Hematopoietic multipotent progenitor cell treated with erythropoietin and hydrocortisone succinate and interleukin-3 and kit ligand, for 15 days (in vitro differentiated cells): Measurements from ENCODE around the gene BST2.
A peak's percentile ranks its signal among the peaks of the same experiment; 100 is the strongest.
"Not testable (repeated sequence)": the region's sequence is repeated elsewhere in the genome, so short reads cannot be mapped to it uniquely, and the experiment has no call there.

ENCODE experiments used
- DNase-seq: peaks from one replicate; pipeline ENCODE4 v3.0.0-alpha.2; 2015; ENCODE audit warnings: low spot score

Gene BST2

DNA sequence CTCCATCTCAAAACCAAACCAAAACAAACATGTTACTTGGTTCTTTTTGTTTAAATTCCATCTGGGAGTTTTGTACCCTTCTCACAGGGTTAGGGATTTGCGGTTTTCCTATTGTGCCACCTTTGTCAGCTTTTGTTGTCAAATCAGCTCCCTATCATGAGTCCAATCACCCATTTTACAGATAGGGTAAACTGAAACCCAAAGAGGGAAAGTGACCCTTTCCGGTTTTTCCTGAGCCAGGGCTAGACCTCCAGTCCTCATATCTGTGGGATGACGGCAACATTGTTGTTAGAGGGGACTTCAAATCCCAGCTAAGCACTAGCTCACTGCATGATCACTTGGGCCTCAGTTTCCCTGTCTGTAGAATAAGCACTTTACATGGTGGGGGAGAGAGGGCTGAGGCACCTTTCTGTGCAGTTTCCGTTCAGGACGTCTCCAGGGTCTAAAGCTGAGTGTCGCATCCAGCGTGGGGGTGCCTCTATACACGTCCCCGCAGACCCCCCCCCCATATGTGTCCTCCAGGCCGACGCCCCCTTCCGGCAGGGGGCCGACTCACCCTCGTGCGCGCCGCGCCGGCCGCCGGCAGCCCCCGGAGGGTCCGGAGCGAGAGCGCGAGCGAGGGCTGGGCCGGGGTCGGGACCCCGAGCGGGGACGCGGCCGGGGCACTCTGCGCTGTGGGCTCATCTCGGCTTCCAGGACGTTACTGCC lies 15.3 kb downstream of the BST2 start:
- DNase-seq = no peak

GRCh38 chr19:17389288-17389687 lies 16.1 kb downstream of the BST2 start:
- DNase-seq = no peak

DNA sequence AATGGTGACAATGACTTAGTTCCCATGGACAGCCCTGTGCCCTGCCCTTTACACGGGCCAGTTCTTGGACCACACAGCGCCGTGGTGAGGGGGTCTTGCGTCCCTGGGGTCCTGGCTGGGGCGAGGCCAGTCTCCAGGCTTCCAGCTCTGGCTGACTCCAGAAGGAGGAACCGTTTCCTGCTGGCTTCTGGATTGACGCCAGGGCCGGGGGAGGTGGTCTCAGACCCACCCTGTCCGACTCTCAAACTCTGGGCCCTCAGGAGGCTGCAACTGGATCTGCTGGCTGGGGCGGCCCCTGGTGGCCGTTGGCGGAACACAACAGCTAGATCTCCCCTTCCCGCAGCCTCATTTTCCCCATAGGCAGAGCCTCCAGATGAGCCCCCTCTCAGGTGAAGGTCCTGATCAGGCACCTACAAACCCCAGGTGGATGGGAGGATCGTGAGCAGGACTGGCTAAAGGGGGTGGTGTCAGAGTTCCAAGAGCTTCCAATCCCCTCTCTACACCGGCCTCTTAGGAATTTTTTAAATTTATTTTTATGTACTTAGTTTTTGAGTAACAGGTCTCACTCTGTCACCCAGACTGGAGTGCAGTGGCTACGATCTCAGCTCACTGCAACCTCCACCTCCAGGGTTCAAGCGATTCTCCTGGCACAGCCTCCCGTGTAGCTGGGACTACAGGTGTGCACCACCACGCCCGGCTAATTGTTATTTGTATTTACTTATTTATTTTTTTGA lies 19.4 kb downstream of the BST2 start:
- peak; percentile 65 for DNase-seq

DNA sequence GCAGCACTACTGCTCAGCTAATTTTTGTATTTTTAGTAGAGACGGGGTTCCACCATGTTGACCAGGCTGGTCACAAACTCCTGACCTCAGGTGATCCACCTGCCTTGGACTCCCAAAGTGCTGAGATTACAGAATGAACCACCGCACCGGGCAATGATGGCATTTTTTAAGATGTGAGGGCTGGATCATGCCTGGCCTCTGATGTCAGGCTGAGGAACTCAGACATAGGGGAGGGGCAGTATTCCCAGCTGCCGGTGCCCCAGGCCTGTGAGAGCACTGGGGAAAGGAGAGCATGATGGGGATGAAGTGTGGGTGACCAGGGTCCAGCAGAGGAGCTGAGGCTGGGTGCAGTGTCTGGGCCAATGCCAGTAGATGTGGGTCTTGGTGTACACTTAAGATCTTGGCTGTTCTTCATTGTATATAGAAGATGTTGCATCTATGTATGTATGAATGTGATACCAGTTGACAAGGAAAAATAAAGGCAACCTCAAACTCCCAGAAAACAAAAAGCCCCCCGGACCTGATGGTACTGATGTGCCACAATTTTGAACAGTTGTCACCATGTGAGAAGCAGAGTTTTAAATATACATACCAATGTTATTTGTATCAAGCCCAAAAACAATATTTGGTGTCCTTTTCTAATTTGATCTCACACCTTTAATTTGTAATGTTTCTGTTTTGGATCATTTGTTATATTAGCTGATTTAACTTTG lies 24.8 kb downstream of the BST2 start:
- no peak for DNase-seq

- no peak for DNase-seq
These were observed 26.2 kb downstream of the BST2 start for GRCh38 chr19:17379221-17379631.

DNA sequence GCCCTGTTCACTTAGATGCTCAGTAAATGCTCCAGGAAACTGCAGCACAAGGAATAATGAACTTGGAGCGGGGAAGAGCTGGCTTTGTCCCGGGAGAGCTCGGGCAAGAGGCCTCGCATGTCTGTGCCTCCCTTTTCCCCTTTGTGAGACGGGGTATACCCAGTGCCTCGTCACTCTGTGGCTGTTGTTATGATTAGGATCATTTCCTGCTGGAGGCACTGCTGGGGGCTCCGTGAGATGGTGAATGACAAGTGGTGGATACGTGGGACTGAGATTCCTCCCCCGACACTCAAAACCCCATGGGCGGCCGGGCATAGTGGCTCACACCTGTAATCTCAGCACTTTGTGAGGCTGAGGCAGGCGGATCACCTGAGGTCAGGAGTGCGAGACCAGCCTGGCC lies 27.2 kb downstream of the BST2 start:
- DNase-seq = no peak

GRCh38 chr19:17376935-17377600 lies 28.4 kb downstream of the BST2 start, which contains the start of gene PLVAP:
PLVAP (minus strand) TSS chr19:17377342; CDS start chr19:17377288, 54 bp downstream.
- peak; percentile 76 for DNase-seq

GRCh38 chr19:17370026-17370587 lies 35.3 kb downstream of the BST2 start:
- DNase-seq = no peak

GRCh38 chr19:17365361-17365760 lies 40.1 kb downstream of the BST2 start:
- DNase-seq = no peak

GRCh38 chr19:17363852-17364605 lies 41.4 kb downstream of the BST2 start:
- DNase-seq = not testable (repeated sequence)

- no peak for DNase-seq
These were observed 45.3 kb downstream of the BST2 start for GRCh38 chr19:17359905-17360800.

GRCh38 chr19:17358395-17358794 lies 47.0 kb downstream of the BST2 start:
- DNase-seq = no peak

GRCh38 chr19:17357724-17358123 lies 47.7 kb downstream of the BST2 start:
- DNase-seq = no peak

- no peak for DNase-seq
These were observed 48.3 kb downstream of the BST2 start for GRCh38 chr19:17357078-17357666.

GRCh38 chr19:17353386-17353785 lies 52.0 kb downstream of the BST2 start:
- DNase-seq = no peak
